ENCODE results near the gene NUP214. TPM values are rescaled to one million over a fixed set of nuclear protein-coding genes. Genes with fewer than 3 reads are reported as not detected.

Gene NUP214
- total RNA-seq, 4 donors from 2014 or later, result 13.2 to 75.8 (median 49.0) TPM

- intact Hi-C loops (cut with DNase I; ENCODE audit: low total_unique reads), result no loop called here
Observed at GRCh38 chr9:131081868-131082267, 43.5 kb upstream of the NUP214 start.

GRCh38 chr9:131082774-131083512, 42.4 kb upstream of the NUP214 start:
- TF ChIP-seq POLR2A (IDR thresholded peaks at IDR 0.05), result no peak
- TF ChIP-seq, protein P1, sequence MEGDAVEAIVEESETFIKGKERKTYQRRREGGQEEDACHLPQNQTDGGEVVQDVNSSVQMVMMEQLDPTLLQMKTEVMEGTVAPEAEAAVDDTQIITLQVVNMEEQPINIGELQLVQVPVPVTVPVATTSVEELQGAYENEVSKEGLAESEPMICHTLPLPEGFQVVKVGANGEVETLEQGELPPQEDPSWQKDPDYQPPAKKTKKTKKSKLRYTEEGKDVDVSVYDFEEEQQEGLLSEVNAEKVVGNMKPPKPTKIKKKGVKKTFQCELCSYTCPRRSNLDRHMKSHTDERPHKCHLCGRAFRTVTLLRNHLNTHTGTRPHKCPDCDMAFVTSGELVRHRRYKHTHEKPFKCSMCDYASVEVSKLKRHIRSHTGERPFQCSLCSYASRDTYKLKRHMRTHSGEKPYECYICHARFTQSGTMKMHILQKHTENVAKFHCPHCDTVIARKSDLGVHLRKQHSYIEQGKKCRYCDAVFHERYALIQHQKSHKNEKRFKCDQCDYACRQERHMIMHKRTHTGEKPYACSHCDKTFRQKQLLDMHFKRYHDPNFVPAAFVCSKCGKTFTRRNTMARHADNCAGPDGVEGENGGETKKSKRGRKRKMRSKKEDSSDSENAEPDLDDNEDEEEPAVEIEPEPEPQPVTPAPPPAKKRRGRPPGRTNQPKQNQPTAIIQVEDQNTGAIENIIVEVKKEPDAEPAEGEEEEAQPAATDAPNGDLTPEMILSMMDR (IDR thresholded peaks at IDR 0.05), result no peak
- no peaks in the 10 kb centered on the region for H3K4me1 ChIP-seq
- H3K27ac ChIP-seq, result no peak overlapping the region

More at GRCh38 chr9:131081868-131082267, 43.5 kb upstream of the NUP214 start:
- H3K9me3 ChIP-seq, result no peaks in the 10 kb centered on the region
- H3K27me3 ChIP-seq, result no peaks in the 10 kb centered on the region
- no peaks in the 10 kb centered on the region for H3K36me3 ChIP-seq
- no peak overlapping the region for H3K4me3 ChIP-seq
- H3K27ac ChIP-seq, result no peak overlapping the region
- no peaks in the 10 kb centered on the region for H3K4me1 ChIP-seq
- no peak for TF ChIP-seq POLR2A (IDR thresholded peaks at IDR 0.05)
- TF ChIP-seq, protein P1 (IDR thresholded peaks at IDR 0.05), result no peak
- DNase-seq, result no peak

DNA sequence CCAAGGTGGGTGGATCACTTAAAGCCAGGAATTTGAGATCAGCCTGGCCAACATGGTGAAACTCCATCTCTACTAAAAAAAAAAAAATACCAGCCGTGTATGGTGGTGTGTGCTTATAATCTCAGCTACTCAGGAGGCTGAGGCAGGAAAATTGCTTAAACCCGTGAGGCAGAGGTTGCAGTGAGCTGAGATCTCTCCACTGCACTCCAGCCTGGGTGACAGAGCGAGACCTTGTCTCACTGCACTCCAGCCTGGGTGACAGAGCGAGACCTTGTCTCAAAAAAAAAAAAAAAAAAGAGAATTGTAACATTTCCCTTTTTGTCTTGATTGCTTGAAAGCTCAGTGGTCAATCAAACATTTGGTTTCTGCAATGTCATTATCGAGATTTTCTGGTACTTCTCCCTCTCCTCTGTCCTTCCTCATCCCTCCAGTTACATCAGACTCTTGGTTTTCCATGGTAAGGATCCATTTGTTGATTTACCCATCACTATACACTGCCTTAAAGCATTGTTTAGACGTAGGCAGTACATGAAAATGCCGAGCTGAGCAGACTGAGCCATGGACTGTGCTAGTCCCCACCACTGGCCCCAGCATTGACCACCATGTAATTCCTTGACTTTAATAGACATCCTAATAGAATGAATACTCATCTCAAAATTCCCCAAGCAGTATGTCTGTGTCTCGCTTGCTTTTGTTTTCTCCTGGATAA, 40.6 kb upstream of the NUP214 start:
- Histone ChIP-seq H3K4me1 (no peaks in the 10 kb centered on the region), H3K36me3 (no peaks in the 10 kb centered on the region), H3K4me3 (no peak overlapping the region), H3K27ac (no peak overlapping the region), H3K9me3 (no peaks in the 10 kb centered on the region), H3K27me3 (no peaks in the 10 kb centered on the region)
- intact Hi-C loops (cut with DNase I; ENCODE audit: low total_unique reads), result no loop called here
- no peak for DNase-seq
- TF ChIP-seq POLR2A (IDR thresholded peaks at IDR 0.05), result no peak
- TF ChIP-seq, protein P1 (IDR thresholded peaks at IDR 0.05), result no peak

More at GRCh38 chr9:131082774-131083512, 42.4 kb upstream of the NUP214 start:
- no peak for DNase-seq
- Histone ChIP-seq H3K27me3 (no peaks in the 10 kb centered on the region), H3K36me3 (no peaks in the 10 kb centered on the region), H3K4me3 (no peak overlapping the region), H3K9me3 (no peaks in the 10 kb centered on the region)
- intact Hi-C loops (cut with DNase I; ENCODE audit: low total_unique reads), result no loop called here

- Histone ChIP-seq H3K4me1 (no peaks in the 10 kb centered on the region), H3K36me3 (no peaks in the 10 kb centered on the region), H3K4me3 (no peak overlapping the region), H3K27me3 (no peaks in the 10 kb centered on the region), H3K9me3 (no peaks in the 10 kb centered on the region), H3K27ac (no peak overlapping the region)
- DNase-seq, result no peak
- TF ChIP-seq, protein P1 (IDR thresholded peaks at IDR 0.05), result no peak
- no peak for TF ChIP-seq POLR2A (IDR thresholded peaks at IDR 0.05)
- intact Hi-C loops (cut with DNase I; ENCODE audit: low total_unique reads), result no loop called here
Observed at GRCh38 chr9:131085370-131086122, 39.8 kb upstream of the NUP214 start.

Data from uterus (tissue), 4 donors.